GM21528 (cell line): ENCODE data around the gene ZBTB39.

Source experiments
- ATAC-seq: cut with Tn5 transposase; IDR thresholded peaks from one replicate; pipeline ENCODE4 v1.9.1; 2021; ENCODE audit warnings: mild to moderate bottlenecking, moderate library complexity; ENCODE audit not compliant: unreplicated experiment, low FRiP score

ZBTB39 gene

GRCh38 chr12:56951582-56952339 lies 54.6 kb downstream of the ZBTB39 start:
- ATAC-seq: no peak

DNA sequence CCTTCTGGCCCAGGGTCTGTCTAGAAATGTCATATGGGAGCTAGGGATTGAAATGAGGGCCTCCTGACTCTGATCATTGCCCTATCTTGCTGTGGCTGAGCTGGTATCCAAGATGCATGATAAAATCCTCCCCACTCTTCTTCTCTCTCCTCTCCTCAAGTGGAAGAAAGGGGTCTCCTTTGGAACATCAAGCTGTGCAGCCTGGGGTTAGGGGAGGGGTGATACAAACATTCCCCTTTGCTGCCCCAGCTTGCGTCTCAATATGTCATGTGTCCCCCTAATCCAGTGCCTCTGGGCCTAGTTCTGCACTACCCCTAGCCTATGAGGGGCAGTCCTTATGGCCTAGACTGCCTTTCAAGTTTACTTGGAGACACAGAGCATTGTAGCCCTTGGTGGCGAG lies 57.5 kb downstream of the ZBTB39 start:
- ATAC-seq: no peak
